ENCODE data around the gene CRY1.
"Not testable (repeated sequence)": the region's sequence is repeated elsewhere in the genome, so short reads cannot be mapped to it uniquely, and the experiment has no call there.

- not testable (repeated sequence) for TF ChIP-seq EZH2 (IDR thresholded peaks at IDR 0.05; ENCODE audit: borderline replicate concordance, low read depth, low read length); CREB1 (IDR thresholded peaks at IDR 0.05); CREB1 (CRISPR knock-in tag; IDR thresholded peaks at IDR 0.05); GABPB2 (CRISPR knock-in tag; conservative IDR thresholded peaks at IDR 0.05); CTCF (IDR thresholded peaks at IDR 0.05 in 2 of 3, conservative IDR thresholded peaks at IDR 0.05 in 1 of 3; ENCODE audit: insufficient read depth in 2 of 3, low read depth in 1 of 3, low read length in 3 of 3); CBFB (CRISPR knock-in tag; IDR thresholded peaks at IDR 0.05); ZNF24 (IDR thresholded peaks at IDR 0.05); BCL6 (CRISPR knock-in tag; IDR thresholded peaks at IDR 0.05); HDAC1 (IDR thresholded peaks at IDR 0.05); GABPB1 (CRISPR knock-in tag; IDR thresholded peaks at IDR 0.05)
- TF ChIP-seq, protein P1, sequence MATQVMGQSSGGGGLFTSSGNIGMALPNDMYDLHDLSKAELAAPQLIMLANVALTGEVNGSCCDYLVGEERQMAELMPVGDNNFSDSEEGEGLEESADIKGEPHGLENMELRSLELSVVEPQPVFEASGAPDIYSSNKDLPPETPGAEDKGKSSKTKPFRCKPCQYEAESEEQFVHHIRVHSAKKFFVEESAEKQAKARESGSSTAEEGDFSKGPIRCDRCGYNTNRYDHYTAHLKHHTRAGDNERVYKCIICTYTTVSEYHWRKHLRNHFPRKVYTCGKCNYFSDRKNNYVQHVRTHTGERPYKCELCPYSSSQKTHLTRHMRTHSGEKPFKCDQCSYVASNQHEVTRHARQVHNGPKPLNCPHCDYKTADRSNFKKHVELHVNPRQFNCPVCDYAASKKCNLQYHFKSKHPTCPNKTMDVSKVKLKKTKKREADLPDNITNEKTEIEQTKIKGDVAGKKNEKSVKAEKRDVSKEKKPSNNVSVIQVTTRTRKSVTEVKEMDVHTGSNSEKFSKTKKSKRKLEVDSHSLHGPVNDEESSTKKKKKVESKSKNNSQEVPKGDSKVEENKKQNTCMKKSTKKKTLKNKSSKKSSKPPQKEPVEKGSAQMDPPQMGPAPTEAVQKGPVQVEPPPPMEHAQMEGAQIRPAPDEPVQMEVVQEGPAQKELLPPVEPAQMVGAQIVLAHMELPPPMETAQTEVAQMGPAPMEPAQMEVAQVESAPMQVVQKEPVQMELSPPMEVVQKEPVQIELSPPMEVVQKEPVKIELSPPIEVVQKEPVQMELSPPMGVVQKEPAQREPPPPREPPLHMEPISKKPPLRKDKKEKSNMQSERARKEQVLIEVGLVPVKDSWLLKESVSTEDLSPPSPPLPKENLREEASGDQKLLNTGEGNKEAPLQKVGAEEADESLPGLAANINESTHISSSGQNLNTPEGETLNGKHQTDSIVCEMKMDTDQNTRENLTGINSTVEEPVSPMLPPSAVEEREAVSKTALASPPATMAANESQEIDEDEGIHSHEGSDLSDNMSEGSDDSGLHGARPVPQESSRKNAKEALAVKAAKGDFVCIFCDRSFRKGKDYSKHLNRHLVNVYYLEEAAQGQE (IDR thresholded peaks at IDR 0.05; ENCODE audit: borderline replicate concordance) = not testable (repeated sequence)
- TF ChIP-seq, protein P1 (CRISPR knock-in tag; IDR thresholded peaks at IDR 0.05; ENCODE audit: low read depth) = not testable (repeated sequence)
These were observed 97.2 kb downstream of the CRY1 start for GRCh38 chr12:106996102-106996501.

Measured in K562 (cell line).